Aorta (tissue), 5 donors: Measurements from ENCODE around the gene TAF5L. TPM values are rescaled to one million over a fixed set of nuclear protein-coding genes. Genes with fewer than 3 reads are reported as not detected.

Experiments used
- ATAC-seq: fragments of 200-7000 bp; cut with Tn5 transposase; one replicate; pipeline ENCODE4 v1.9.1; 2022; ENCODE audit warnings: moderate library complexity; ENCODE audit not compliant: low FRiP score
- DNase-seq, 2 donors: peaks; one replicate each; pipeline ENCODE4 v3.0.0-alpha.2; 2020
- H3K27ac ChIP-seq, 2 donors: one replicate each; pipeline ENCODE4 v1.5.1; 2013; ENCODE audit warnings: low read length in 2 of 2, mild to moderate bottlenecking in 2 of 2, moderate library complexity in 2 of 2, control low read depth in 1 of 2, inconsistent platforms in 1 of 2, low read depth in 1 of 2
- H3K27me3 ChIP-seq, 2 donors: one replicate each; pipeline ENCODE4 v1.6.1; 2013; ENCODE audit warnings: control low read depth in 1 of 2, low read length in 1 of 2, mild to moderate bottlenecking in 1 of 2, moderate library complexity in 1 of 2; ENCODE audit not compliant: insufficient read depth in 2 of 2, control insufficient read depth in 1 of 2
- H3K36me3 ChIP-seq, 2 donors: one replicate each; pipeline ENCODE4 v1.6.1; 2013; ENCODE audit warnings: control low read depth in 1 of 2, low read length in 1 of 2, mild to moderate bottlenecking in 1 of 2; ENCODE audit not compliant: insufficient read depth in 2 of 2, control insufficient read depth in 1 of 2
- H3K4me1 ChIP-seq, 2 donors: one replicate each; pipeline ENCODE4 v1.6.1; 2013; ENCODE audit warnings: low read length in 2 of 2, control low read depth in 1 of 2, mild to moderate bottlenecking in 1 of 2, moderate library complexity in 1 of 2; ENCODE audit not compliant: insufficient read depth in 2 of 2, control insufficient read depth in 1 of 2
- H3K4me3 ChIP-seq, 2 donors: one replicate each; pipeline ENCODE4 v1.5.1; 2013; ENCODE audit warnings: low read length in 2 of 2, control low read depth in 1 of 2, mild to moderate bottlenecking in 1 of 2
- H3K9me3 ChIP-seq: one replicate; pipeline ENCODE4 v1.6.1; 2013; ENCODE audit warnings: mild to moderate bottlenecking, low read length; ENCODE audit not compliant: control insufficient read depth
- WGBS, 2 donors: extraction: QIAGEN DNeasy Blood & Tissue Kit; methylation state at CpG; one replicate each; pipeline ENCODE4 v1.1.7; 2013; 5-methylcytosine and 5-hydroxymethylcytosine counted together
- intact Hi-C, 2 donors: fragments of 100-400 bp; cut with DNase I; formaldehyde crosslinking; loops; one replicate each; pipeline versions ENCODE4 v1.14.2 to v1.15.0; 2022
- long read RNA-seq, 2 donors: library from polyadenylated mRNA; unstranded; transcript quantifications; one replicate each; pipeline ENCODE4 v2.0.0, GENCODE V29; 2020 to 2021
- polyA plus RNA-seq, 2 donors: library from polyadenylated mRNA; stranded (reverse); fragments of 200-250 nt; gene quantifications; one replicate each; pipeline ENCODE4 v1.2.3, GENCODE V29; 2013
- total RNA-seq, 2 donors: library from RNA; stranded (reverse); fragmentation: NEBNext Ultra II Directional; extraction: Animal tissue kit (Norgen Biotek cat#: 25700); gene quantifications; one replicate each; pipeline ENCODE4 v1.2.1, GENCODE V29; 2021
- donor health status: healthy with polysubstance abuse.
- donor health status: Bipolar disorder and iron deficiency.
- donor health status: DM: no; HTN: no; CAD: no.
- donor health status: DM: no; HTN: no; CAD: no.
- donor health status: DM: yes; HTN: yes; CAD: no.

Gene TAF5L
- total RNA-seq (10 to 100 TPM; 29.8 to 37.8 TPM), polyA plus RNA-seq (10 to 100 TPM; 11.6 to 16.0 TPM)
- long read RNA-seq, donor 1, partial matches to known transcripts = 0 of 13 reads
- long read RNA-seq, donor 1, other reads (novel, unspliced or antisense) = 12 of 13 reads
- long read RNA-seq, donor 2, partial matches to known transcripts = 0 of 2 reads
- long read RNA-seq, donor 2, other reads (novel, unspliced or antisense) = 2 of 2 reads

DNA sequence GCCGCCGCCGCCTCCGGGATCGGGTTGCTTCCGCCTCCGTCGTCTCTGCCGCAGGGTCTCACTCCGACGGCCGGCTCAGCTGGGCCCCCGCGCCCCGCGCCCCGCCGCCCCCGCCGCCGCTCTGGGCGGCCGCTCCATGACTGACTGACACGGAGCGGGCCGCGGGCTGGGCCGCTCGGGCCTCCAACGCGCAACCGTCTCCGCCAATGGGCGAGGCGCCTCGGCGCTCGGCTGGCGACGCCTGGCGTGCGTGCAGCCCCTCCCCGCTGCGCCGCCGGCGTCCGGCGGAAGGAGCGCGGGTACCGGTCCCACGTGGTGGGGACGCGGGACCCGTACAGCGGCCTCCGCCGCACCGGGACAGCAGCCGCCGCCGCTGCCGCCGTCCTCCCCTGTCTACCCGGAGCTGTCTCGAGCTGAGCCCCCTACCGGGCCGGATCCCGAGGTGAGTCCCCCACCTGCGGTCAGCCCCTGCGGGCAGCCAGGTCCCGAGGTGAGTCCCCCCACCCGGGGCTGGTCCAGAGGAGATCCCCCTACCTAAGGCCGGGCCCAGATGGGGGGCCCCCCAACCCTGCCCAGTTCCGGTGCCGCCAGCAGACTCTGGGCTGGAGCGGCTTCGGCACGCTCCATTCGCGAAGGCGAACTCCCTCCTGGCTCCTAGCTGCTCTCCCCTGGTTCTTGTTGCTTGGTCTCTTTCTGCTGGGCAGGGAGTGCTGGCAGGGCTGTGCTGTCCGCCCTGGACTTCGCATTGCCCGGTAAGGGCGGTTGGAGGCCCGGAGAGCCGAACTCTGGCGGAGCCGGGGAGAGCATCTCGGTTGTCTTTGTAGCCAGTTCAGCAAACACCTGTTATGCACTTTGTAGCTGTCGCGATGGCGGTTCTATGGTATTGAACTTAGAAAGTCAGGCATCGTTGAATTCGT is at the start of gene TAF5L, which contains the start of gene URB2:
Gene TAF5L, minus strand, starts transcription at position 208 of the 917 bp plus-strand sequence. CDS start 11,640 bp downstream, outside the sequence.
Gene URB2, plus strand, starts transcription at position 333 of the 917 bp plus-strand sequence. CDS start 1,387 bp downstream, outside the sequence.
- Histone ChIP-seq H3K36me3 (no peaks in the 10 kb centered on the region), H3K27me3 (no peaks in the 10 kb centered on the region), H3K27ac (peak within 1 kb of the TSS; percentile 56 to 80), H3K9me3 (no peaks in the 10 kb centered on the region), H3K4me1 (peaks cover 0 to 5% of the 10 kb centered on the region in 2 donors), H3K4me3 (peak within 1 kb of the TSS; percentile 80 to 100)
- DNase-seq (peak; percentile 92 to 95), ATAC-seq (peak; percentile 97)
- intact Hi-C loops = loop anchor here (2.0 kb wide), 3 partner anchors 27 to 67 kb away; partner anchors contain the start of gene ABCB10 (in 1 of the 2)
- 0 to 1% methylated on average over 70 to 97 of the region's 97 CpGs for WGBS, 2 donors

- DNase-seq = no peak
- Histone ChIP-seq H3K4me1 (peaks cover 0 to 2% of the 10 kb centered on the region in 2 donors), H3K36me3 (no peaks in the 10 kb centered on the region), H3K27ac (no peak overlapping the region), H3K9me3 (peaks cover 2% of the 10 kb centered on the region), H3K27me3 (no peaks in the 10 kb centered on the region), H3K4me3 (no peak overlapping the region)
- no peak for ATAC-seq
- intact Hi-C loops = no loop called here
These were observed 49.5 kb upstream of the TAF5L start for GRCh38 chr1:229675396-229675795.

DNA sequence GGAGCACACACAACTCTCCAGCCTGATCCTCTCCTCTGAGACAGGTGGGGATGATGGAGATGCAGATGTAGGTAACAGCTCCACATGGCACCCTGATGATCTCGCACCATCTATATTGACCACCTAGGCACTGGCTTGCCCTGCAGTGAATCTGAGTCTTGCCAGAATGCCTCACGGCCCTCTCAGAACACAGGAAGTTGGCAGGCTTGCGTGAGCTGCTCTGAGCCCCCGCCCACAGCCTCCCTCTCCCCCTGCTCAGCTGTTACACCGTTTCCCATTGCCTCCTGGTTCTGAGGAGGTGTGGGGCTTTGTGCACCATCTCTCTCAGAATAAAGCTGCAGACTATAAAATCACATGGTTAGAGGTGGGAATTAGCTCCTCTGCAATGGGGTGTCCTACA is 48.1 kb upstream of the TAF5L start:
- H3K4me1 ChIP-seq = peaks cover 0 to 2% of the 10 kb centered on the region in 2 donors
- H3K4me3 ChIP-seq = no peak overlapping the region
- DNase-seq = no peak
- H3K27ac ChIP-seq = no peak overlapping the region
- no peak for ATAC-seq
- intact Hi-C loops = no loop called here
- 70 to 77% methylated on average over 5 of the region's 5 CpGs for WGBS, 2 donors
- no peaks in the 10 kb centered on the region for H3K9me3 ChIP-seq
- H3K36me3 ChIP-seq = no peaks in the 10 kb centered on the region
- H3K27me3 ChIP-seq = no peaks in the 10 kb centered on the region

DNA sequence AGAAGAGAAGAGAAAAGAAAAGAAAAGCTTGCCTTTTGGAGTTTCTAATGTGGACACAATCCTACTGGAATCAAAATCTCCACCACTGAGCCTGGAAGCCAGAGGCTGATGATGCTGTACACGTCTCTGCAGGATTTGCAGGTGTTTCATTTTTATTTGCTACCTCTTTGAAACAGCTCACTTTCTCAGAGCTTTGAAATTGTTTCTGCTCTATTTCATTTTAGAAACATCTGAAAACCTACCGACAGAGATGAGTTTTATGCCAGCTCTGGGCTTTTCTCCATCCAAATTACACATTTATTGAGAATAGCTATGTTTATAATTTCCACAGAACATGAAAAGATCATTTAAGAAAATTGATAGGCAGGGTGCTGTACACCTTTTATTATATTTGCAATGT is 46.3 kb upstream of the TAF5L start:
- Histone ChIP-seq H3K27ac (no peak overlapping the region), H3K27me3 (no peaks in the 10 kb centered on the region), H3K36me3 (no peaks in the 10 kb centered on the region), H3K9me3 (no peaks in the 10 kb centered on the region), H3K4me3 (no peak overlapping the region), H3K4me1 (peaks cover 0 to 2% of the 10 kb centered on the region in 2 donors)
- no peak for DNase-seq
- intact Hi-C loops = no loop called here
- WGBS, 2 donors = 17 to 28% methylated on average over 2 of the region's 2 CpGs
- ATAC-seq = no peak

DNA sequence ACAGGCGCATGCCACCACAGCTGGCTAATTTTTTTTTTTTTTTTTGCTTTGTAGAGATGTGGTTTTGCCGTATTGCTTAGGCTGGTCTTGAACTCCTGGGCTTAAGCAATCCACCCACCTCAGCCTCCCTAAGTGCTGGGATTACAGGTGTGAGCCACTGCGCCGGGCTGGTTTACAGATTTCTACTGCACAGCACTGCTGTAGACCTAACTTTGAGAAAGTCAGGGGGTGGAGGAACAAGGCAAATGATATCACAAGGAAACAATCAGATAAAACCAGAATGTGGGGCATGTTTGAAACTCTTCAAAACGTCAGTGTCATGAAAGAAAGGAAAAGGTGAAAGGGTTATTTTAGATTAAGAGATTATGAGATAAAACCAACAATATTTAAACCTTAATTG is 45.4 kb upstream of the TAF5L start:
- DNase-seq (no peak), ATAC-seq (no peak)
- 81 to 85% methylated on average over 5 of the region's 5 CpGs for WGBS, 2 donors
- H3K4me3 ChIP-seq = no peak overlapping the region
- H3K36me3 ChIP-seq = no peaks in the 10 kb centered on the region
- H3K27me3 ChIP-seq = no peaks in the 10 kb centered on the region
- no peaks in the 10 kb centered on the region for H3K9me3 ChIP-seq
- peaks cover 0 to 2% of the 10 kb centered on the region in 2 donors for H3K4me1 ChIP-seq
- intact Hi-C loops = no loop called here
- no peak overlapping the region for H3K27ac ChIP-seq

DNA sequence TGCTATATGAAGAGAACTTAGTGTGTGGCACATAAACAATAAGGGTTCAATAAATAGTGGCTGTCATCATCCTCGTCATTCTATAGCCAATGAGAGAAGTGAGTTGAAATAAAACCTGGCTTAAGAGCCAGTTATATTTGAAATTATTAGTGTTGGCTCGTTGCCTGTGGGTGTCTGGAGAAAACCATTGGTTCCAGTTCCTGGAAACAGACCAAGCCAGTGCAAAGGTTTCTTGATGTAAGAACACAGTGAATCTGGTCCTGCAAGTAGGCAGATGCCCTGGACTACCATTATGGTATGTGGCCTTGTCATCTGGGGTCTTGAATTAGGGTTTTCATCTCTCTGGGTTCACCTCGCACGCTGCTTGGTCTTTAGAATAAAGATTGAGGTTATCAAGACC is 43.4 kb upstream of the TAF5L start:
- no peak for ATAC-seq
- no peak for DNase-seq
- no peak overlapping the region for H3K27ac ChIP-seq
- no peaks in the 10 kb centered on the region for H3K27me3 ChIP-seq
- intact Hi-C loops = no loop called here
- no peak overlapping the region for H3K4me3 ChIP-seq
- WGBS, 2 donors = 47 to 50% methylated on average over 4 of the region's 4 CpGs
- no peaks in the 10 kb centered on the region for H3K36me3 ChIP-seq
- no peaks in the 10 kb centered on the region for H3K9me3 ChIP-seq
- peaks cover 0 to 2% of the 10 kb centered on the region in 2 donors for H3K4me1 ChIP-seq

- Histone ChIP-seq H3K27ac (no peak overlapping the region), H3K4me1 (no peaks in the 10 kb centered on the region), H3K9me3 (no peaks in the 10 kb centered on the region), H3K36me3 (no peaks in the 10 kb centered on the region), H3K27me3 (no peaks in the 10 kb centered on the region), H3K4me3 (no peak overlapping the region)
- ATAC-seq (no peak), DNase-seq (no peak)
- WGBS, 2 donors = 93 to 96% methylated on average over 4 of the region's 4 CpGs
- intact Hi-C loops = no loop called here
These were observed 40.7 kb upstream of the TAF5L start for GRCh38 chr1:229666585-229666984.

- ATAC-seq = no peak
These were observed 40.1 kb upstream of the TAF5L start for GRCh38 chr1:229665912-229666558.

More at GRCh38 chr1:229665912-229666558, 40.1 kb upstream of the TAF5L start:
- H3K27me3 ChIP-seq = no peaks in the 10 kb centered on the region
- no peak for DNase-seq
- H3K36me3 ChIP-seq = no peaks in the 10 kb centered on the region
- no peak overlapping the region for H3K4me3 ChIP-seq
- 94% methylated on average over 7 of the region's 7 CpGs for WGBS, 2 donors
- H3K9me3 ChIP-seq = no peaks in the 10 kb centered on the region
- intact Hi-C loops = no loop called here
- H3K4me1 ChIP-seq = no peaks in the 10 kb centered on the region
- H3K27ac ChIP-seq = no peak overlapping the region
